ENCODE data around the gene MST1. TPM values are rescaled to one million over a fixed set of nuclear protein-coding genes. Genes with fewer than 3 reads are reported as not detected.
A peak's percentile ranks its signal among the peaks of the same experiment; 100 is the strongest.

The MST1 gene
- total RNA-seq, 4 donors from 2014 or later = 1.7 to 4.7 (median 3.8) TPM

DNA sequence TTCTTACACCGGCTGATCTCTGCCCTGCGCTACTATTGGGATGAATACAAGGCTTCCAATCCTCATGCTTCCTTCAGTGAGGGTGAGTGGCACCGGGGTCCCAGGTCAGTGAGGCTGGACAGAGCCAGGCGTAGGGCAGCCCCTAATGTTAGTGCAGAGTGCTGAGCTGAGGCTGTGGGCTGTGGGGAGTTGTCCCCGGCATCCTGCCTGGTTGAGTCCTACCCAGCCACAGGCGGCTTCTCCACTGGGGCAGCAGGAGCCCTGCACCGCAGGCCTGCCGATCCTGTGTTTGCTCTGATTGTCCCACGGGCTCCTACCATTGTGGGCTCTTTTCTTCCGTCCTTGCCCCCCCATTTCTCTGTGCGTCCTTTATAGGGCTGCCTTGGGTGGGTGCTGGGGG, 13.4 kb upstream of the MST1 start:
- TF ChIP-seq POLR2A (IDR thresholded peaks at IDR 0.05; ENCODE audit: low read depth) (no peak), POLR2AphosphoS5 (IDR thresholded peaks at IDR 0.05) (no peak), EP300 (IDR thresholded peaks at IDR 0.05) (no peak), CTCF (IDR thresholded peaks at IDR 0.05) (no peak)
- 91% methylated on average over 10 of the region's 11 CpGs for WGBS

GRCh38 chr3:49701388-49702077, 12.3 kb upstream of the MST1 start:
- H3K27ac ChIP-seq (replicated peaks in 1 of 4) = no peak overlapping the region
- H3K4me1 ChIP-seq = peaks cover 0 to 4% (median 2%) of the 10 kb centered on the region in 4 donors
- H3K27me3 ChIP-seq = no peaks in the 10 kb centered on the region
- DNase-seq (ENCODE audit: extremely low spot score) = no peak
- TF ChIP-seq EP300 (IDR thresholded peaks at IDR 0.05) (no peak), CTCF (IDR thresholded peaks at IDR 0.05) (peak in 1 of 3 experiments; percentile 53)
- H3K9me3 ChIP-seq = no peaks in the 10 kb centered on the region
- WGBS = 93% methylated on average over 14 of the region's 21 CpGs
- no peak overlapping the region for H3K4me3 ChIP-seq
- intact Hi-C loops (cut with DNase I) = loop anchor here (5.0 kb wide), 1 partner anchor 136 kb away; no protein-coding TSS in a partner anchor
- H3K36me3 ChIP-seq = peaks cover 33 to 94% (median 88%) of the 10 kb centered on the region in 4 donors

More for the DNA sequence above, 13.4 kb upstream of the MST1 start:
- Histone ChIP-seq H3K27ac (replicated peaks in 1 of 4) (no peak overlapping the region), H3K4me1 (peaks cover 0 to 4% (median 2%) of the 10 kb centered on the region in 4 donors), H3K4me3 (no peak overlapping the region), H3K9me3 (no peaks in the 10 kb centered on the region), H3K27me3 (no peaks in the 10 kb centered on the region), H3K36me3 (peaks cover 33 to 98% (median 85%) of the 10 kb centered on the region in 4 donors)
- DNase-seq (ENCODE audit: extremely low spot score) = no peak
- intact Hi-C loops (cut with DNase I) = loop anchor here (5.0 kb wide), 1 partner anchor 135 kb away; no protein-coding TSS in a partner anchor

- H3K27ac ChIP-seq (replicated peaks in 1 of 4) = no peak overlapping the region
- TF ChIP-seq POLR2A (IDR thresholded peaks at IDR 0.05; ENCODE audit: low read depth) = no peak
- TF ChIP-seq POLR2AphosphoS5 (IDR thresholded peaks at IDR 0.05) = no peak
- no peak for TF ChIP-seq CTCF (IDR thresholded peaks at IDR 0.05)
- no peaks in the 10 kb centered on the region for H3K27me3 ChIP-seq
- intact Hi-C loops (cut with DNase I) = loop anchor here (5.0 kb wide), 1 partner anchor 137 kb away; no protein-coding TSS in a partner anchor
- DNase-seq (ENCODE audit: extremely low spot score) = no peak
- H3K4me1 ChIP-seq = peaks cover 0 to 4% (median 2%) of the 10 kb centered on the region in 4 donors
- 75% methylated on average over 10 of the region's 13 CpGs for WGBS
- H3K9me3 ChIP-seq = no peaks in the 10 kb centered on the region
- no peak overlapping the region for H3K4me3 ChIP-seq
- peaks cover 33 to 84% (median 78%) of the 10 kb centered on the region in 4 donors for H3K36me3 ChIP-seq
These were observed 11.3 kb upstream of the MST1 start for GRCh38 chr3:49700453-49701128.

GRCh38 chr3:49700014-49700413, 10.7 kb upstream of the MST1 start:
- Histone ChIP-seq H3K27me3 (no peaks in the 10 kb centered on the region), H3K9me3 (no peaks in the 10 kb centered on the region), H3K4me1 (peaks cover 0 to 4% (median 2%) of the 10 kb centered on the region in 4 donors), H3K4me3 (no peak overlapping the region), H3K27ac (replicated peaks in 1 of 4) (no peak overlapping the region), H3K36me3 (peaks cover 33 to 78% (median 73%) of the 10 kb centered on the region in 4 donors)
- intact Hi-C loops (cut with DNase I) = loop anchor here (5.0 kb wide), 1 partner anchor 137 kb away; no protein-coding TSS in a partner anchor
- 85% methylated on average over 6 of the region's 8 CpGs for WGBS
- DNase-seq (ENCODE audit: extremely low spot score) = no peak
- no peak for TF ChIP-seq POLR2AphosphoS5 (IDR thresholded peaks at IDR 0.05)
- no peak for TF ChIP-seq POLR2A (IDR thresholded peaks at IDR 0.05; ENCODE audit: low read depth)
- TF ChIP-seq CTCF (IDR thresholded peaks at IDR 0.05) = no peak
- no peak for TF ChIP-seq EP300 (IDR thresholded peaks at IDR 0.05)

Data from esophagus muscularis mucosa (tissue), 4 donors.